ENCODE measurements around the gene LRP6.

DNA sequence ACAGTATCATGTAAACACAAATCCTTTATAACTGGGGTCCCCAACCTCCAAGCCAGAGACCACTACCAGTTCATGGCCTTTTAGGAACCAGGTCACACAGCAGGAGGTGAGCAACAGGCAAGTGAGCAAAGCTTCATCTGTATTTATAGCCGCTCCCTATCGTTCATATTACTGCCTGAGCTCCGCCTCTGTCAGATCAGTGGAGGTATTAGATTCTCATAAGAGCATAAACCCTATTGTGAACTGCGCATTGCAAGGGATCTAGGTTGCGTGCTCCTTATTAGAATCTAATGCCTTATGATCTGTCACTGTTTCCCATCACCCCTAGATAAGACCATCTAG lies 49.9 kb downstream of the LRP6 start:
- TF ChIP-seq POLR2A (IDR thresholded peaks at IDR 0.05): no peak
- TF ChIP-seq, protein P1, sequence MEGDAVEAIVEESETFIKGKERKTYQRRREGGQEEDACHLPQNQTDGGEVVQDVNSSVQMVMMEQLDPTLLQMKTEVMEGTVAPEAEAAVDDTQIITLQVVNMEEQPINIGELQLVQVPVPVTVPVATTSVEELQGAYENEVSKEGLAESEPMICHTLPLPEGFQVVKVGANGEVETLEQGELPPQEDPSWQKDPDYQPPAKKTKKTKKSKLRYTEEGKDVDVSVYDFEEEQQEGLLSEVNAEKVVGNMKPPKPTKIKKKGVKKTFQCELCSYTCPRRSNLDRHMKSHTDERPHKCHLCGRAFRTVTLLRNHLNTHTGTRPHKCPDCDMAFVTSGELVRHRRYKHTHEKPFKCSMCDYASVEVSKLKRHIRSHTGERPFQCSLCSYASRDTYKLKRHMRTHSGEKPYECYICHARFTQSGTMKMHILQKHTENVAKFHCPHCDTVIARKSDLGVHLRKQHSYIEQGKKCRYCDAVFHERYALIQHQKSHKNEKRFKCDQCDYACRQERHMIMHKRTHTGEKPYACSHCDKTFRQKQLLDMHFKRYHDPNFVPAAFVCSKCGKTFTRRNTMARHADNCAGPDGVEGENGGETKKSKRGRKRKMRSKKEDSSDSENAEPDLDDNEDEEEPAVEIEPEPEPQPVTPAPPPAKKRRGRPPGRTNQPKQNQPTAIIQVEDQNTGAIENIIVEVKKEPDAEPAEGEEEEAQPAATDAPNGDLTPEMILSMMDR (IDR thresholded peaks at IDR 0.05 in 4 of 5, conservative IDR thresholded peaks at IDR 0.05 in 1 of 5): no peak
